ENCODE data around the gene CUBN.

GRCh38 chr10:17025444-17026295, 103.9 kb downstream of the CUBN start:
- TF ChIP-seq ZNF142 (CRISPR knock-in tag; IDR thresholded peaks at IDR 0.05) (no peak), POLR2AphosphoS5 (IDR thresholded peaks at IDR 0.05; ENCODE audit: low read depth, low read length) (no peak), CREB1 (IDR thresholded peaks at IDR 0.05) (no peak), CREB1 (CRISPR knock-in tag; IDR thresholded peaks at IDR 0.05) (no peak), ELK4 (CRISPR knock-in tag; IDR thresholded peaks at IDR 0.05; ENCODE audit: borderline replicate concordance) (no peak), EZH2 (conservative IDR thresholded peaks at IDR 0.05; ENCODE audit: low read depth, low read length) (no peak), CTCF (CRISPR knock-in tag; IDR thresholded peaks at IDR 0.05) (no peak), ZFP91 (CRISPR knock-in tag; IDR thresholded peaks at IDR 0.05; ENCODE audit: borderline replicate concordance) (no peak), ZNF510 (CRISPR knock-in tag; IDR thresholded peaks at IDR 0.05; ENCODE audit: low read depth) (no peak), SNRNP70 (IDR thresholded peaks at IDR 0.05; ENCODE audit: low read depth, low read length) (no peak), TCF7L2 (IDR thresholded peaks at IDR 0.05; ENCODE audit: low read depth, low read length) (no peak), SMAD1 (CRISPR knock-in tag; IDR thresholded peaks at IDR 0.05; ENCODE audit: borderline replicate concordance, low read depth) (no peak)
